22Rv1 (cell line): Measurements from ENCODE around the gene RAPGEF4.

Source experiments
- CTCF ChIP-seq: fragments of 450-650 bp; IDR thresholded peaks from 2 replicates; pipeline ENCODE4 v1.5.1; 2017; ENCODE audit warnings: mild to moderate bottlenecking
- ZFX ChIP-seq: fragments of 450-650 bp; IDR thresholded peaks from 2 replicates; pipeline ENCODE4 v1.6.1; 2017; ENCODE audit warnings: antibody characterized with exemption, borderline replicate concordance

GRCh38 chr2:173095356-173095755, 359.7 kb downstream of the RAPGEF4 start:
- TF ChIP-seq CTCF, result no peak
- TF ChIP-seq ZFX, result no peak
